Glutamatergic neuron (in vitro differentiated cells): Measurements from ENCODE around the gene MYO15A. TPM values are rescaled to one million over a fixed set of nuclear protein-coding genes. Genes with fewer than 3 reads are reported as not detected.

Experiments
- DNase-seq: peaks from one replicate; pipeline ENCODE4 v3.0.0; 2022
- H3K27ac Mint-ChIP-seq: one replicate; pipeline ENCODE4 v1.8.0; 2020; ENCODE audit warnings: mild to moderate bottlenecking, mixed read lengths, inconsistent platforms; ENCODE audit not compliant: unreplicated experiment
- H3K27me3 Mint-ChIP-seq: one replicate; pipeline ENCODE4 v1.8.0; 2020; ENCODE audit warnings: mild to moderate bottlenecking, moderate library complexity, mixed read lengths, inconsistent platforms; ENCODE audit not compliant: unreplicated experiment
- H3K36me3 Mint-ChIP-seq: one replicate; pipeline ENCODE4 v1.8.0; 2020; ENCODE audit warnings: mild to moderate bottlenecking, mixed read lengths, inconsistent platforms; ENCODE audit not compliant: unreplicated experiment
- H3K4me1 Mint-ChIP-seq: one replicate; pipeline ENCODE4 v1.8.0; 2020; ENCODE audit warnings: mild to moderate bottlenecking, low read depth, mixed read lengths, inconsistent platforms; ENCODE audit not compliant: unreplicated experiment
- H3K4me3 Mint-ChIP-seq: one replicate; pipeline ENCODE4 v1.8.0; 2020; ENCODE audit warnings: mild to moderate bottlenecking, mixed read lengths, inconsistent platforms; ENCODE audit not compliant: unreplicated experiment
- H3K9me3 Mint-ChIP-seq: one replicate; pipeline ENCODE4 v1.8.0; 2020; ENCODE audit warnings: mild to moderate bottlenecking, moderate library complexity, mixed read lengths, inconsistent platforms; ENCODE audit not compliant: unreplicated experiment
- total RNA-seq: library from RNA; stranded (reverse); fragmentation: NEBNext Ultra II Directional; extraction: Animal tissue kit (Norgen Biotek cat#: 25700); gene quantifications from one replicate; pipeline ENCODE4 v1.2.1, GENCODE V29; 2021; ENCODE audit not compliant: unreplicated experiment
- TF ChIP-seq, protein P1 (sequence below): fragments of 200-600 bp; sonication (generic); IDR thresholded peaks from one replicate; pipeline ENCODE4 v1.5.0; 2021; ENCODE audit not compliant: partially characterized antibody, unreplicated experiment

MYO15A gene
- total RNA-seq, 1 donor from 2014 or later: 4.0 TPM

DNA sequence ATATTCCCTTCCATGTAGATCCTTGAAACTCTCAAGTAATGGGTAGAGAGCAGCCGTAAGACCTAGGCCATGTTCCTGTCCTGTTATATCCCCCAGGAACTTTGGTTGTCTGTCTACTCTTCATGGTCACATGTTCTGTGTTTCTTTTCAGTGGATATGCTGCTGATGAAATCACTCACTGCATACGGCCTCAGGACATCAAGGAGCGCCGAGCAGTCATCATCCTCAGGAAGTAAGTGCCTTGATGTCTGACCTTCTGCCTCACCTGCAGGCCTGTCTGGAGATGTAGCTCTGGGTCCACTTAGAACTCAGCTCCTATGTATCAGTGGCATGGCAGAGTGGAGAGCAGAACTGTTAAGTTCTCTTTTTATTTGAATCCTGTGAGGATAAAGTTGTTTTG lies 86.2 kb downstream of the MYO15A start:
- H3K36me3 Mint-ChIP-seq: no peaks in the 10 kb centered on the region
- DNase-seq: no peak
- H3K9me3 Mint-ChIP-seq: peaks cover 7% of the 10 kb centered on the region
- peaks cover 2% of the 10 kb centered on the region for H3K4me1 Mint-ChIP-seq
- H3K27me3 Mint-ChIP-seq: no peaks in the 10 kb centered on the region
- H3K4me3 Mint-ChIP-seq: no peak overlapping the region
- H3K27ac Mint-ChIP-seq: no peak overlapping the region
- TF ChIP-seq, protein P1, sequence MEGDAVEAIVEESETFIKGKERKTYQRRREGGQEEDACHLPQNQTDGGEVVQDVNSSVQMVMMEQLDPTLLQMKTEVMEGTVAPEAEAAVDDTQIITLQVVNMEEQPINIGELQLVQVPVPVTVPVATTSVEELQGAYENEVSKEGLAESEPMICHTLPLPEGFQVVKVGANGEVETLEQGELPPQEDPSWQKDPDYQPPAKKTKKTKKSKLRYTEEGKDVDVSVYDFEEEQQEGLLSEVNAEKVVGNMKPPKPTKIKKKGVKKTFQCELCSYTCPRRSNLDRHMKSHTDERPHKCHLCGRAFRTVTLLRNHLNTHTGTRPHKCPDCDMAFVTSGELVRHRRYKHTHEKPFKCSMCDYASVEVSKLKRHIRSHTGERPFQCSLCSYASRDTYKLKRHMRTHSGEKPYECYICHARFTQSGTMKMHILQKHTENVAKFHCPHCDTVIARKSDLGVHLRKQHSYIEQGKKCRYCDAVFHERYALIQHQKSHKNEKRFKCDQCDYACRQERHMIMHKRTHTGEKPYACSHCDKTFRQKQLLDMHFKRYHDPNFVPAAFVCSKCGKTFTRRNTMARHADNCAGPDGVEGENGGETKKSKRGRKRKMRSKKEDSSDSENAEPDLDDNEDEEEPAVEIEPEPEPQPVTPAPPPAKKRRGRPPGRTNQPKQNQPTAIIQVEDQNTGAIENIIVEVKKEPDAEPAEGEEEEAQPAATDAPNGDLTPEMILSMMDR: no peak

DNA sequence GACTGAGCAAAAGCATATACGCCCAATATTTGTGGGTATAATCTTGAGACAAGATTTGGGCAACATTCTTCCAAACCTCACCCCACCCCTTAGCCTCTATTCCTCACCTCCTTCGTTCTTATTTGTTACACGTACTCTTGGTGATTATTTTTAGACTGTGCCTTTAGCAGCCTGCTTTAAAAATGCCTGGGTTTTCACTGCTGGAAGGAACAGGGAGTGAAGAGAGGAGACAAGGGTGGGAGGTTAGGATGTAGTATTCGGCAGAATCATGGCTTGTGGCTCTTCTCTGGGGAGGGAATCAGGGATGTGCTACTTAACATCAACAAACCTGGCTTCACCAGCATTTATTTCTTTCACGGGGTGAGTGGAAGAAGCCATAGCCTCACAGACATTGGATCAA lies 86.7 kb downstream of the MYO15A start:
- no peak overlapping the region for H3K27ac Mint-ChIP-seq
- DNase-seq: no peak
- TF ChIP-seq, protein P1: no peak
- H3K4me3 Mint-ChIP-seq: no peak overlapping the region
- H3K9me3 Mint-ChIP-seq: peaks cover 7% of the 10 kb centered on the region
- H3K36me3 Mint-ChIP-seq: no peaks in the 10 kb centered on the region
- H3K4me1 Mint-ChIP-seq: peaks cover 2% of the 10 kb centered on the region
- H3K27me3 Mint-ChIP-seq: no peaks in the 10 kb centered on the region

DNA sequence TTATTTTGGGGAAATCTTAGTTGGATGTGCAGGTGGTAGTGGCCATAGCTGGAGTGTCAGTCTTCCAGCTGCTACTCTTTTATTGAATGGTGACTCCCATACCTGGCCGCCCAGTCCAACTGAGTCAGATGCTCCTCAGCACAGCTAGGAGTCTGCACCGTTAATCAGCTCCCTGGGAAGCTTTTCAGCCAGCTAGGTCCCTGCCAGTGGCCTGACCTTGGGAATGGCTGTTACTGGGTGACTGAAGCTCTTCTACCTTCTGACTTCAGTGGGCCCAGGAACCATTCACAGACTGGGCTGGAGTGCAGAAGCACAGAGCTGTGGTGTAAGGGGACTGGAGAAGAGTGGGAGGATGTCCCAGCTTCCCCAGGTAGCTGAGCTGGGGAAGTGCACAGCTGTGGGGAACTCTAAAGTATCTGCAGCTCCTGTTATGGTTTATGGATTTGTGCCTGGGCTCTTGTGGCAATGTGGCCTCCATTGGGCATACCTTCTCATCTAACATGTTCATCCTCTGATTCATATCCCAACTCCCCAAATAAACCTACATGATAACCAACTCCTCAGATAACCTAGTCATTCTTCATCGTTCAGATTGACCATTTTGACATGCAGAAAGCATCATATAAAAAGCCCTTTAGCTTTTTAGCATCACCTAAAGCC lies 89.1 kb downstream of the MYO15A start:
- TF ChIP-seq, protein P1: no peak
- peaks cover 11% of the 10 kb centered on the region for H3K9me3 Mint-ChIP-seq
- DNase-seq: no peak
- no peaks in the 10 kb centered on the region for H3K36me3 Mint-ChIP-seq
- no peaks in the 10 kb centered on the region for H3K27me3 Mint-ChIP-seq
- H3K4me3 Mint-ChIP-seq: no peak overlapping the region
- H3K4me1 Mint-ChIP-seq: peaks cover 2% of the 10 kb centered on the region
- H3K27ac Mint-ChIP-seq: no peak overlapping the region

DNA sequence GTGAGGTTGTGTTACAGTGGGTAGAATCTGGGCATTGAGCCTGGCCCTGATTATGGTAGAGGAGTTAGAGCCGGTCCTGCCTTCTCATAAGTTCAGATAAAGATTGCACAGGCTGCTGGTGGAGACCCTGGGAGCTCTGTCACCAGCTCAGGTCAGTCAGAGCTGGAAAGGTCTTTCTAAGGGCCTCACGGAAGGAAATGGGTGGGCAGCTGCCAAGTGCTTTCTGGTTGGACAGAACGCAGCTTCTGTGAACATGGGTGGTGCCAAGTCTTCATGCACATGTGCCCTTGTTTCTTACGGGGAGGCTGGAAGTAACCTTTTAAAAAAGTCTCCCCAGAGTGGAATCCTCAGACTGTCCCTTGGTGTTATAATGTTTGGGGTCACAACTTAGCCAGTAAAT lies 90.0 kb downstream of the MYO15A start:
- Mint-ChIP-seq H3K27ac (no peak overlapping the region), H3K4me1 (peaks cover 2% of the 10 kb centered on the region), H3K27me3 (no peaks in the 10 kb centered on the region), H3K9me3 (peaks cover 11% of the 10 kb centered on the region), H3K4me3 (no peak overlapping the region), H3K36me3 (no peaks in the 10 kb centered on the region)
- no peak for DNase-seq
- TF ChIP-seq, protein P1: no peak

DNA sequence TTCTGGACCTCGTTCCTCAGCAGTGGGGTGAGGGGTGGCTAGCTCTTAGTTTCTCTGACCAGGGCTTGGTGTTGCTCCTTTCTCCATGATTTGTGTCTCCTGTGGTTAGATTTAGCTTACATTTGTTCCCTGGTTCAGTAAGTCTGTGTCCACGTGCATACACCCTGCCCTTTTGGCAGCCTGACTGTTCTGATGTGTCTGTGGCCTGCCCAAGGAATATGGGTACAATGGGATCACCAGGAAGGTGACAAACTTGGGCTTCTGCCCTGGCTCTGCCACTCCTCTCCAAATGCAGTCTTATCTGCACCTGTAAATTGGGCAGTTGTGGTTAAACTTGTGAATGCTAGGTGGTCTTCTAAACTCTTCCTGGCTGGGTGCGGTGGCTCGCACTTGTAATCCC lies 92.6 kb downstream of the MYO15A start:
- no peak overlapping the region for H3K4me3 Mint-ChIP-seq
- H3K27me3 Mint-ChIP-seq: no peaks in the 10 kb centered on the region
- H3K9me3 Mint-ChIP-seq: peaks cover 9% of the 10 kb centered on the region
- H3K27ac Mint-ChIP-seq: no peak overlapping the region
- no peaks in the 10 kb centered on the region for H3K36me3 Mint-ChIP-seq
- peaks cover 2% of the 10 kb centered on the region for H3K4me1 Mint-ChIP-seq
- DNase-seq: no peak
- TF ChIP-seq, protein P1: no peak
